HG03175 (cell line): ENCODE results near the gene FYB1.
A peak's percentile ranks its signal among the peaks of the same experiment; 100 is the strongest.
"Not testable (repeated sequence)": the region's sequence is repeated elsewhere in the genome, so short reads cannot be mapped to it uniquely, and the experiment has no call there.

Source experiments
- ATAC-seq: cut with Tn5 transposase; IDR thresholded peaks from one replicate; pipeline ENCODE4 v1.9.1; 2021; ENCODE audit warnings: mild to moderate bottlenecking, moderate library complexity; ENCODE audit not compliant: unreplicated experiment

Gene FYB1, protein sequence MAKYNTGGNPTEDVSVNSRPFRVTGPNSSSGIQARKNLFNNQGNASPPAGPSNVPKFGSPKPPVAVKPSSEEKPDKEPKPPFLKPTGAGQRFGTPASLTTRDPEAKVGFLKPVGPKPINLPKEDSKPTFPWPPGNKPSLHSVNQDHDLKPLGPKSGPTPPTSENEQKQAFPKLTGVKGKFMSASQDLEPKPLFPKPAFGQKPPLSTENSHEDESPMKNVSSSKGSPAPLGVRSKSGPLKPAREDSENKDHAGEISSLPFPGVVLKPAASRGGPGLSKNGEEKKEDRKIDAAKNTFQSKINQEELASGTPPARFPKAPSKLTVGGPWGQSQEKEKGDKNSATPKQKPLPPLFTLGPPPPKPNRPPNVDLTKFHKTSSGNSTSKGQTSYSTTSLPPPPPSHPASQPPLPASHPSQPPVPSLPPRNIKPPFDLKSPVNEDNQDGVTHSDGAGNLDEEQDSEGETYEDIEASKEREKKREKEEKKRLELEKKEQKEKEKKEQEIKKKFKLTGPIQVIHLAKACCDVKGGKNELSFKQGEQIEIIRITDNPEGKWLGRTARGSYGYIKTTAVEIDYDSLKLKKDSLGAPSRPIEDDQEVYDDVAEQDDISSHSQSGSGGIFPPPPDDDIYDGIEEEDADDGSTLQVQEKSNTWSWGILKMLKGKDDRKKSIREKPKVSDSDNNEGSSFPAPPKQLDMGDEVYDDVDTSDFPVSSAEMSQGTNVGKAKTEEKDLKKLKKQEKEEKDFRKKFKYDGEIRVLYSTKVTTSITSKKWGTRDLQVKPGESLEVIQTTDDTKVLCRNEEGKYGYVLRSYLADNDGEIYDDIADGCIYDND

DNA sequence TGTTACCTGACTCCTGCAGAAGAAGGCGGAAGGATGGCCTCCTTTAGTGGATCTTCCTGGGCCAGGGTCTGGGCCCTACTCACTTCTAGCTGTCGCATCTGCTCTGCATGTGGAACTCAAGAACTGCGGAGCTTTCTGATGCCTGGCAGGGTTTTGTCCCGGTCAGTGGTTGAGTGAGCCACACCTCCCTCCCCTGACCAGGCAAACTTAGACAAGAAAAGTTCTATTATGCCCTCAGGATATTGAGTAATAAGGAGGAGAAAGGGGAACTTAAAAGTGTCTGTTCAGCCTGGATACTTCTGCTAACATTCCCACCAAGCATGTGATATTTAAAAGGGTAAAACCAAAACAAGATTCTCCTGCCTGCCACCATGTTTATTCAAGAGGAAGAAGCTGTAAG, at the start of gene FYB1:
TSS of gene FYB1 (minus strand) at position 127 of the 400 bp plus-strand sequence. CDS start 16,603 bp downstream, outside the sequence.
- ATAC-seq = no peak

DNA sequence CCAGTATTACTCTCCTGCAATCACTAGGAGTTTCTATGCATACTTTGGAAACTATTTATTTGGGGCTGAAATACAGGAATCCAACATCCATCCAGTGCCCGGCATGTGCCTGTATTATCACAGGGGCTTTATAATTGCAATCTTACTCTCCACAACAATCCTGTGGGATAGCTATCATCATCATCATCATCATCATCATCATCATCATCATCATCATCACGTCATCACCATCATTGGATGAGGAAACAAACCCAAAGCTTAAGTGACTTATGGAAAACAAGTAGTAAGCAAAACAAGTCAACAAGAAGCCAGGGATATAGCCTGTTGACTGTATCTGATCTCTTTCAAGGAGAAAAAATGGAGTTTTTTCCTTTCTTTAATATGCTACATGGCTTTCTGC, 47.8 kb upstream of the FYB1 start:
- no peak for ATAC-seq

DNA sequence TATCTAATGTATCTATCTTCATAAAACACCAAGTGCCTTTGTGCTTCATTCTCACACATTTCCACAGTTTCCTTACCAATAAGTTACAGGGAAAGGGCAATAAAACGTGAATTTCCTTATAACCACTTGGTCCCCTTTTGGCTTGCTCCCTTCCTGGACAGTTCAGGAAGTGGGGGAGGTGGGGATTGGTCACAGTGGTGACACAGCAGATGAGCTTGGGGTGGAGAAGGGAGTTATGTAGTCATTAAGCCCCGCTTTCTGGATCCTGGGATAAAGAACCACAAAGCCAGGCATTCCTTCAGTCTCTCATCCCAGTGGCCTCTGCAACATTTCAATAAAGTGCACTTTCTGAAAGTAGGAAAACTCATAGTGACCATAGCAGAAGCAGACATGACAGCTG, 47.1 kb upstream of the FYB1 start:
- no peak for ATAC-seq

DNA sequence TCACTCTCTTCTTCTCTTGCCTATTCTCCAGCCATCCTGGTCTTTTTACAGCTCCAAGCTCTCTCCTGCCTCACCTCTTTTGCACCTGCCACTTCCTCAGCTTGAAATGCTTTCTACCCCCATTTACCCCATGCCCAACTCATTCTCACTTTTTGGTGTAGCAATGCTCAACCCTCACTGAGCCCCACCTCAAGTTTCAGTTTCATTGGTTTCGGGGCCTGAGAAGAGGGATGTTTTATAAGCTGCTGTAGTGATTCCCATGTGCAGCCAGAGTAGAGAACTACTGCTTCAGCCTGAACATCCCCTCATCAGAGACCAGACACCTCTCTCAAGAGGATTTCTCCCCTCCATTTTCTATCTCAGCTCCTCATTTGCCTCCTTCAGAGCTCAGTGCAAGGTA, 45.2 kb upstream of the FYB1 start:
- ATAC-seq = peak; percentile 83

DNA sequence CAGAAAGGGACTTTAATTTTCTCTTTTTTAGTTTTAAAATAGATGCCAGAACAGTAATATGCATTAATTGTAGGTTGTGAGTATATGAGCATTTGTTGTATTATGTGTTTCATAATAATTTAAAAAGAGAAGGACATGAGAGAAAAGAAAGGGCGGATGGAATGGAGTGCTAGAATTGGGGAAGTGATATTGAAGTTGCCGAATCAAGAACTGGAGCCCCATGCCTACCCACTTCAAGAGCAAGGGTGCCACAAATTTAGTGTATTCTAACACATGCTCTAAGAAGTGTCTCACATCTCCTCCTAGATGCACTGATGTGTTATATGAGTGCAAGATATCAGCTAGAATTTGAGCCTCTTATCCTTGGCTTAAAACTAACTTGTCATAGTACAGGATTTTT, 43.6 kb upstream of the FYB1 start:
- no peak for ATAC-seq

DNA sequence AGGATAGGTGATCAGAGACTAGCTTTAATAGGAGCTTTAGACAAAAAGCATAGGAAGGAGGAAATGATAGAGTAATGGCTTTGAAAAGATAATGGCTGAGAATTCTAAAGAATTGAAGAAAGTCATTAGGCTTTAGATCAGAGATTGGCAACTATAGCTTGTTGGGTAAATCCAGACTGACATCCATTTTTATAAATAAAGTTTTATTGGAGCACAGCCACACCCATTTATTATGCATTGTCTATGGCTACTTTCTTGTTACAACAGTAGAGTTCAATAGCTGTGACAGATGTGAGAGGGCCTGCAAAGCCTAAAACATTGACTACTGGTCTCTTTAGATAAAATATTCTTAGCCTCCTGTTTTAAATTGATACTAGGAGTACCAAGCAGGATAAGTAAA, 40.7 kb upstream of the FYB1 start:
- no peak for ATAC-seq

DNA sequence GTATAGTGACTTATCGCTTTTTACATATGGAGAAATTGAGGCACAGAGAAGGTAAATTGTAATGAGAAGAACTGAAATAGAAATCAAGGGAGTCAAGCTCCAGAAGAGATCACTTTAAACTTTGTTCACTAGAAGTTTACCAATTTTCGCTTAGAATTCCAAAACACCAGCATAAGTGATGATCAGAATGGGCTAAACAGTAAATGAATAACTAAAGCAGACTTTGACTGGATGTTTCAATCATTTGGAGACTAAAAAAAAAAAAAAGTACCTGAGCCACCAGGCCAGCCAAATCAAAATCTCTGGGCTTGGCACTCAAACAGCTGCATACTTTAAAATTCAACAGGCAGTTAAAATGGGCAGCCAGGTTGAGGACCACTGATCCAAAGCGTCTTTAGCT, 38.2 kb upstream of the FYB1 start:
- no peak for ATAC-seq

DNA sequence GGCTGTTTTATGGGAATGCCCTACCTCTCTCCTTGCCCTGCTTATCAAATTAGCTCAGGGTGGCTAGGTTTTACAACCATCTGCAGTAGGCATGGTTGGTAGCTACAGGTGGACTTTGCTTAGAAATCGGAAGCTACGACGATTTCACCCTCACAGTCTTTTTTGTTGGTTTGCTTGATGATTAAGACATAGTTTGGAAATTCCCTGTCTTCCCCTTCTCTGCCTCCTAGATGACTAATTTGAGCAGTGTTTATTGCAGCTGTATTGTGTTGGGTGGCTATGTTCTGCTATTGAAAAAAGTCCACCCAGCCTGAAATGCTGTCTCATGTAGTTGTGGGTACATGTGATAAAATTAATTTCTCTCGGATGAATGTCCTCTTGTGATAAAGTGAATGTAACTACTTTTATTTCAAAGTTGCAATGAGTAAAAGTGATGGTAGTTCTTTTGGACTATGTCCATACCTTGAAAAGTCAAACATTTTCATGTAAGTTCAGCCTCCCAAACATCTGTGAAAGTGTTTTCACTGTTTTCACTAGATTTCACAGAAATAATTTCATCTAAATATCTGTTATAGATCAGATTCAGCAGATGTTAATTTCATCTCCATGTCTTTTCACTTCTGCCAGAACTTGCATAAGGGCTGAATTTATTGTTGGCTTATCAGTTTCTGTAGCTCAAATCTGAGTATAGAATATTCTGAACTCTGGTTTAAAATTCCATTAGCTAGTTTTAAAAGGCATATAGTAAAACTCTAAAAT, 37.3 kb upstream of the FYB1 start:
- ATAC-seq = no peak

- no peak for ATAC-seq
Measured at GRCh38 chr5:39255406-39255805, 36.0 kb upstream of the FYB1 start.

GRCh38 chr5:39254671-39255070, 35.3 kb upstream of the FYB1 start:
- ATAC-seq = no peak

- no peak for ATAC-seq
Measured at GRCh38 chr5:39253196-39253595, 33.8 kb upstream of the FYB1 start.

DNA sequence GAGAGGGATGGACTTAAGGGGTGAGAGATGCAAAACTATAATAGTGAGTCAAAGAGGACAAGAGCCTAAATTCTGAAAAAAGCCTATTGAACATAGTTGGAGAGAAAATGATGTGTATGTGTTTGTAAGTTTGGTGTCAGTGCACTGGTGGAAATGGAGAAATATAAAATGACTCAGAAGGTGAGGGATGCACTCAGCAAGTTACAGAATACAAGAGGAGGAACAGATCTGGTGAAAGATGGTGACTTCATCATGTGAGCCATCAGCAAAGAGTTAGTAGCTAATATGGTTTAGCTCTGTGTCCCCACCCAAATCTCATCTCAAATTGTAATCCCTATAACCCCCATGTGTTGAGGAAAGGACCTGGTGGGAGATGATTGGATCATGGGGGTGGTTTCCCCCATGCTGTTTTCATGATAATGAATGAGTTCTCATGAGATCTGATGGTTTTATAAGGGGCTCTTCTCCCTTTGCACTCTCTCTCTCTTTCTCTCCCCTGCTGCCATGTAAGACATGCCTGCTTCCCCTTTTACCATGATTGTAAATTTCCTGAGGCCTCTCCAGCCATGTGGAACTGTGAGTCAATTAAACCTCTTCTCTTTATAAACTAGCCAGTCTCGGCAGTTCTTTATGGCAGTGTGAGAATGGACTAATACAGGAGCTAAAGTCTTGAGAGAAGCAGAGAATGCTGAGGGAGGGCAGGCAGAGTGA, 30.4 kb upstream of the FYB1 start:
- no peak for ATAC-seq

GRCh38 chr5:39249069-39249468, 29.7 kb upstream of the FYB1 start:
- ATAC-seq = no peak

- no peak for ATAC-seq
Measured at GRCh38 chr5:39240750-39241149, 21.4 kb upstream of the FYB1 start.

DNA sequence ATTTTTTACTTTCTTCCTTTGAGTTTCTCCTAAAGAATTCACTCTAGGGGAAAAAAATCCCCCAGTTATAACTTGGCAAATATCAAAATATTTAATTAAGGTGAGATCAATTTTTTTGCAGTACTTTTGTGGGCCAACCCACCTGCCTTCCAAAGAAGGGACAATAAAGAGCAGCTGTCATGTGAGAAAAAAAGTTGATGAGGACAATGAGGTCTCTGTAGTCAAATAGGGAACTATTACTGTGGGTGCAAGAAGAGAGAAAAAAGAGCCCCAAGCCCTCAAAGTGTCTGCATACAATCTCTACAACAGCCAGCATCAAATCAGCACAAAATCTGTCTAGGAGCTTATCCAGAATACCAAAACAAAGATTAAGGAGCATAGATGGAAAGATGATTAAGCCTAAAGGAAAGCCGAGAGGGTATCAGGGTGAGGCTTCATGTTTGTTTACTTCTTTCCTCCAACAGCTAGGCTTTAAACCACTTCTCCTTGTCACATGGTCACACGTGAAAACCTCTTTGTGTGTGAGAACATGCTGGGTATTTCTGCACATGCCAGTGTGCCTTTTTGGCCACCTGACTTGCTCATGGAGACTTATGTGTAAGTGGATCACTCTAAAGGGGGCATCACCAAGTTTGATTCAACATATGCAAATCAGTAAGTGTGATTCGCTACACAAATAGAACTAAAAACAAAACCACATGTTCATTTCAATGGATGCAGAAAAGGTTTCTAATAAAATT, 19.2 kb upstream of the FYB1 start:
- no peak for ATAC-seq

DNA sequence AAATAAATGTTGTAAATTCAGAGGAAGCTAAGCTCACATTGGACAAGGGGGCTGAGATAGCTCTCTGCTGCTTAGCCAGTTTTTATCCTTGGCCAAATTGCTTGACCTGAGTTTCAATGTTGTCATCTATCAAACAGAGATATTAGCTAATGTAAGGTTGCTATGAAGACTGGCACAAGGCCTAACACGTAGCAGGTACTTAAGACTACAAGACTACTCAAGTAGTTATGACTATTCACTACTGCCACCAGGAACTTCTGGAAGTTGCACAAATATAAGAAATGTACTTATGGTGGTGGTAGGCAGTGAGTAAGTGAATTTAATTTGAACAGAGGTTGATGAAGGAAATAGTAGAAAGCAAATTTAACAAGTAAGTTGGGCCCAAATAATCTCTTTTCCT, 17.4 kb upstream of the FYB1 start:
- no peak for ATAC-seq

DNA sequence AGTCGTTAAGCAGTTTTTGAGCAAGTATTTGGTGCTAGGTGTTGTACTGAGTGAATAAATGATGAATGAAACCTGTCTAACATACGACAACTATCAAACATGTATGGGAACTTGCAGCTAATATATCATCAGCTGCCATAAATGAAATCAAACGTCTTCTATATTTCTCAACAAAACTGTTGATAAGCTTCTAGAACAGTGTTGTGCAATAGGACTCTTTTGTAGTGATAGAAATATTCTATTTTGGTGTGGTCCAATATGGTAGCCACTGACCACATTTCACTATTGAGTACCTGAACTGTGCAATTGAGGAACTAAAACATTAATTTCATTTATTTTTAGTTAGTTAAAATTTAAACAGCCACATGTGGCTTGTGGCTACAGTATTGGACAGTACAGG, 16.3 kb upstream of the FYB1 start:
- ATAC-seq = no peak

DNA sequence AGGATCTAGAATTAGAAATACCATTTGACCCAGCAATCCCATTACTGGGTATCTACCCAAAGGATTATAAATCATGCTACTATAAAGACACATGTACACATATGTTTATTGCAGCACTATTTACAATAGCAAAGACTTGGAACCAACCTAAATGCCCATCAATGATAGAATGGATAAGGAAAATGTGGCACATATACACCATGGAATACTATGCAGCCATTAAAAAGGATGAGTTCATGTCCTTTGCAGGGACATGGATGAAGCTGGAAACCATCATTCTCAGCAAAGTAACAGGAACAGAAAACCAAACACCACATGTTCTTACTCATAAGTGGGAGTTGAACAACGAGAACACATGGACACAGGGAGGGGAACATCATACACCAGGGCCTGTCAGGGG, 15.1 kb upstream of the FYB1 start:
- not testable (repeated sequence) for ATAC-seq

- ATAC-seq = no peak
Measured at GRCh38 chr5:39233783-39234182, 14.4 kb upstream of the FYB1 start.
